IMR-90 (cell line): ENCODE results near the gene GPR15. TPM values are rescaled to one million over a fixed set of nuclear protein-coding genes. Genes with fewer than 3 reads are reported as not detected.

Source experiments
- ATAC-seq: fragments of 200-7000 bp; cut with Tn5 transposase; 2 replicates; pipeline ENCODE4 v1.9.1; 2020; ENCODE audit warnings: low read depth, mild to moderate bottlenecking, moderate library complexity
- BruUV-seq: library from RNA; stranded (reverse); fragments of 400-500 nt; replicated peaks from 2 replicates; lab custom pipeline; 2021; lab: Mats Ljungman, UMichigan
- CTCF ChIA-PET: fragments of 300-600 bp; formaldehyde crosslinking; extraction: SDS; loops from one replicate; lab custom pipeline; 2021; ENCODE audit warnings: antibody characterized with exemption; lab: Yijun Ruan, JAX
- POLR2A ChIA-PET: fragments of 300-600 bp; sonication (Branson Sonifier 250); formaldehyde crosslinking; loops from one replicate; lab custom pipeline; 2022; ENCODE audit warnings: antibody characterized with exemption; ENCODE audit not compliant: unreplicated experiment; lab: Charles Lee
- DNase-seq: peaks from one replicate; pipeline ENCODE4 v3.0.0; 2013
- H2AFZ ChIP-seq: replicated peaks from 2 replicates; pipeline ENCODE3; 2013; ENCODE audit warnings: low read length, mild to moderate bottlenecking; ENCODE audit not compliant: poor library complexity
- H2AK5ac ChIP-seq: 2 replicates; pipeline ENCODE4 v1.6.1; 2013; ENCODE audit warnings: low read depth, low read length, inconsistent platforms
- H2AK9ac ChIP-seq: replicated peaks from 2 replicates; pipeline ENCODE3; 2013; ENCODE audit warnings: mild to moderate bottlenecking, low read depth, low read length, moderate library complexity; ENCODE audit not compliant: poor library complexity
- H2BK120ac ChIP-seq: 2 replicates; pipeline ENCODE4 v1.6.1; 2013; ENCODE audit warnings: low read depth, low read length, inconsistent platforms
- H2BK15ac ChIP-seq: 3 replicates; pipeline ENCODE4 v1.6.1; 2013; ENCODE audit warnings: low read depth, low read length, inconsistent platforms
- H2BK20ac ChIP-seq: 2 replicates; pipeline ENCODE4 v1.6.1; 2013; ENCODE audit warnings: low read depth, mild to moderate bottlenecking, inconsistent platforms, low read length, moderate library complexity
- H2BK5ac ChIP-seq: 2 replicates; pipeline ENCODE4 v1.6.1; 2013; ENCODE audit warnings: mild to moderate bottlenecking, low read depth, low read length, inconsistent platforms; ENCODE audit not compliant: poor library complexity, severe bottlenecking
- H3K14ac ChIP-seq: replicated peaks from 2 replicates; pipeline ENCODE4 v1.6.1; 2013; ENCODE audit warnings: low read depth, low read length, inconsistent platforms
- H3K18ac ChIP-seq: 2 replicates; pipeline ENCODE4 v1.6.1; 2013; ENCODE audit warnings: low read depth, low read length, control low read depth
- H3K23ac ChIP-seq: 2 replicates; pipeline ENCODE4 v1.6.1; 2013; ENCODE audit warnings: low read depth, low read length, inconsistent platforms
- H3K27ac ChIP-seq: 2 replicates; pipeline ENCODE4 v1.5.1; 2013; ENCODE audit warnings: mild to moderate bottlenecking, control low read depth, low read length; ENCODE audit not compliant: insufficient read depth
- H3K27me3 ChIP-seq: 2 replicates; pipeline ENCODE4 v1.6.1; 2013; ENCODE audit warnings: low read length; ENCODE audit not compliant: control insufficient read depth, insufficient read depth
- H3K36me3 ChIP-seq: 2 replicates; pipeline ENCODE4 v1.6.1; 2013; ENCODE audit warnings: low read length, mixed read lengths; ENCODE audit not compliant: control insufficient read depth, insufficient read depth
- H3K4ac ChIP-seq: 2 replicates; pipeline ENCODE4 v1.6.1; 2013; ENCODE audit warnings: low read depth, low read length, inconsistent platforms
- H3K4me1 ChIP-seq: 2 replicates; pipeline ENCODE4 v1.6.1; 2013; ENCODE audit warnings: low read length, mixed read lengths; ENCODE audit not compliant: control insufficient read depth, insufficient read depth
- H3K4me2 ChIP-seq: 2 replicates; pipeline ENCODE4 v1.6.1; 2013; ENCODE audit warnings: low read depth, mild to moderate bottlenecking, control low read depth, low read length, moderate library complexity
- H3K4me3 ChIP-seq: 2 replicates; pipeline ENCODE4 v1.5.1; 2013; ENCODE audit warnings: low read depth, mild to moderate bottlenecking, control low read depth, low read length, moderate library complexity; ENCODE audit not compliant: insufficient read depth
- H3K56ac ChIP-seq: 2 replicates; pipeline ENCODE4 v1.6.1; 2013; ENCODE audit warnings: low read length, inconsistent platforms; ENCODE audit not compliant: insufficient read depth; ENCODE audit errors: extremely low read depth
- H3K79me1 ChIP-seq, 2 experiments: 2 replicates each; pipeline ENCODE4 v1.6.1; 2013; ENCODE audit warnings: low read length in 2 of 2, inconsistent platforms in 1 of 2, low read depth in 1 of 2
- H3K9ac ChIP-seq: 2 replicates; pipeline ENCODE4 v1.6.1; 2013; ENCODE audit warnings: low read depth, low read length, control low read depth
- H3K9me1 ChIP-seq: 2 replicates; pipeline ENCODE4 v1.6.1; 2013; ENCODE audit warnings: low read length, inconsistent platforms; ENCODE audit not compliant: insufficient read depth
- H3K9me3 ChIP-seq: 2 replicates; pipeline ENCODE4 v1.6.1; 2013; ENCODE audit warnings: low read length; ENCODE audit not compliant: control insufficient read depth, insufficient read depth
- H4K20me1 ChIP-seq: 2 replicates; pipeline ENCODE4 v1.6.1; 2013; ENCODE audit warnings: low read length, inconsistent platforms; ENCODE audit not compliant: insufficient read depth
- H4K5ac ChIP-seq: 2 replicates; pipeline ENCODE4 v1.6.1; 2013; ENCODE audit warnings: mild to moderate bottlenecking, low read depth, low read length, control low read depth
- H4K8ac ChIP-seq, 2 experiments: 2 replicates each; pipeline ENCODE4 v1.6.1; 2013; ENCODE audit warnings: low read depth in 2 of 2, low read length in 2 of 2, control low read depth in 1 of 2, inconsistent platforms in 1 of 2
- H4K91ac ChIP-seq: 2 replicates; pipeline ENCODE4 v1.6.1; 2013; ENCODE audit warnings: low read depth, low read length, inconsistent platforms; ENCODE audit not compliant: insufficient read depth
- BHLHE40 ChIP-seq: fragments of 150-350 bp; IDR thresholded peaks from 2 replicates; pipeline ENCODE4 v1.6.1; 2016; ENCODE audit warnings: mild to moderate bottlenecking, low read depth, low read length
- CEBPB ChIP-seq: IDR thresholded peaks from 2 replicates; pipeline ENCODE4 v1.6.1; 2012; ENCODE audit warnings: low read depth, low read length, improper control_type of control experiment
- CHD1 ChIP-seq: IDR thresholded peaks from 2 replicates; pipeline ENCODE4 v1.6.1; 2012; ENCODE audit warnings: low read depth, low read length, improper control_type of control experiment
- FOS ChIP-seq: fragments of 150-350 bp; IDR thresholded peaks from 2 replicates; pipeline ENCODE4 v1.6.1; 2016; ENCODE audit warnings: low read depth, low read length
- MAFK ChIP-seq: IDR thresholded peaks from 2 replicates; pipeline ENCODE4 v1.6.1; 2012; ENCODE audit warnings: low read depth, low read length, improper control_type of control experiment
- MAZ ChIP-seq: IDR thresholded peaks from 2 replicates; pipeline ENCODE4 v1.6.1; 2012; ENCODE audit warnings: low read depth, mild to moderate bottlenecking, low read length, improper control_type of control experiment, moderate library complexity, borderline replicate concordance
- MXI1 ChIP-seq: IDR thresholded peaks from 2 replicates; pipeline ENCODE4 v1.6.1; 2012; ENCODE audit warnings: low read depth, mild to moderate bottlenecking, low read length, moderate library complexity, borderline replicate concordance
- NFE2L2 ChIP-seq: fragments of 150-350 bp; IDR thresholded peaks from 2 replicates; pipeline ENCODE4 v1.6.1; 2016; ENCODE audit warnings: low read depth, mild to moderate bottlenecking, low read length
- POLR2A ChIP-seq: IDR thresholded peaks from 2 replicates; pipeline ENCODE4 v1.6.1; 2012; ENCODE audit warnings: mild to moderate bottlenecking, low read depth, low read length
- RAD21 ChIP-seq: IDR thresholded peaks from 2 replicates; pipeline ENCODE4 v1.6.1; 2012; ENCODE audit warnings: low read length, improper control_type of control experiment
- RCOR1 ChIP-seq: IDR thresholded peaks from 2 replicates; pipeline ENCODE4 v1.6.1; 2012; ENCODE audit warnings: mild to moderate bottlenecking, low read length, improper control_type of control experiment; ENCODE audit not compliant: insufficient replicate concordance
- RFX5 ChIP-seq: IDR thresholded peaks from 2 replicates; pipeline ENCODE4 v1.8.0; 2012; ENCODE audit warnings: low read depth, mild to moderate bottlenecking, low read length, moderate library complexity
- SMC3 ChIP-seq: fragments of 150-350 bp; IDR thresholded peaks from 2 replicates; pipeline ENCODE4 v1.6.1; 2016; ENCODE audit warnings: low read depth, mild to moderate bottlenecking, antibody characterized with exemption, low read length, moderate library complexity
- WGBS, 2 experiments: methylation state at CpG; one replicate each; pipeline versions ENCODE4 v1.1.5 to v1.1.7; 2013; ENCODE audit warnings: missing lambda C conversion rate in 2 of 2; ENCODE audit not compliant: insufficient read length in 1 of 2; ENCODE audit errors: extremely low coverage in 2 of 2; 5-methylcytosine and 5-hydroxymethylcytosine counted together
- dilution Hi-C: fragments of 300-500 bp; cut with HindIII; formaldehyde crosslinking; loops from one replicate; pipeline ENCODE4 v1.14.3; 2018; ENCODE audit warnings: low sequenced_read_pairs; ENCODE audit not compliant: unreplicated experiment
- in situ Hi-C: fragments of 300-500 bp; cut with MboI; formaldehyde crosslinking; loops from 3 replicates; pipeline ENCODE4 v1.14.3; 2019; ENCODE audit warnings: low sequenced_read_pairs, inconsistent platforms, mixed read lengths
- intact Hi-C: fragments of 100-400 bp; cut with micrococcal nuclease; formaldehyde crosslinking; loops from 2 replicates; pipeline ENCODE4 v1.10.0; 2022
- polyA plus RNA-seq, 3 experiments: library from polyadenylated mRNA; depleted of rRNA; stranded (reverse); fragments of >200 nt; gene quantifications; 2 replicates each; pipeline ENCODE4 v1.2.3, GENCODE V29; 2012; ENCODE audit warnings: low replicate concordance in 1 of 3
- total RNA-seq: library from RNA; depleted of rRNA; stranded (reverse); fragments of >200 nt; gene quantifications from 2 replicates; pipeline ENCODE4 v1.2.3, GENCODE V29; 2012
- TF ChIP-seq, protein P1 (sequence below): fragments of 150-350 bp; IDR thresholded peaks from 2 replicates; pipeline ENCODE4 v1.6.1; 2016; ENCODE audit warnings: low read depth, mild to moderate bottlenecking, low read length, moderate library complexity, borderline replicate concordance
- TF ChIP-seq, protein P2 (sequence below): conservative IDR thresholded peaks from 2 replicates; pipeline ENCODE4 v1.5.1; 2012; ENCODE audit warnings: mild to moderate bottlenecking, low read depth, low read length, improper control_type of control experiment
- TF ChIP-seq, protein P3 (sequence below): fragments of 150-350 bp; IDR thresholded peaks from 2 replicates; pipeline ENCODE4 v1.6.1; 2017; ENCODE audit warnings: mild to moderate bottlenecking, antibody characterized with exemption, low read length, low read depth

GPR15 gene
- total and polyA plus RNA-seq, 2 of the 4 experiments (the other 2 are of a cell fraction), result not detected

DNA sequence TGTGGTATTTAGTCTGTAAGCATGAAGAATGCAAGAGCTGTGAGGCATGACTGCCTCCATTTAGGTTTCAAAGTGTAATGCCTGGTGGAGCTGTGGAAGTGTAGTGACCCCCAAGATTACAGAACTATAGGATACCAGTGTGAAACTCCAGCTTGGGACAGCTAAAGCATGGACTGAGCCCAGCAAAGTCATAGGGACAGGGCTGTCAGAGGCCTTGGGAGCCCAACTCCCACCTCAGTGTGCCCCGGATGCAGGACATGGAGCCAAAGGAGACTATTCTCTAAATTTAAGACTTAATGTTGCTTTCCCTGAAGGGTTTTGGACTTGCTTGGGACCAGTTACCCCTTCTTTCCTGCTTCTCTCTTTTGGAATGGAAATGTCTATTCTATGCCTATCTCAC lies 10.8 kb downstream of the GPR15 start:
- Histone ChIP-seq H2BK15ac (no peak overlapping the region), H3K4me1 (no peaks in the 10 kb centered on the region), H4K5ac (no peak overlapping the region), H3K4me2 (no peak overlapping the region), H2BK120ac (no peak overlapping the region), H3K4me3 (no peak overlapping the region), H3K79me1 (no peaks in the 10 kb centered on the region), H3K9me1 (no peaks in the 10 kb centered on the region), H3K36me3 (no peaks in the 10 kb centered on the region), H2BK20ac (no peak overlapping the region), H3K9ac (no peak overlapping the region), H3K56ac (no peak overlapping the region), H2BK5ac (no peak overlapping the region), H3K23ac (no peak overlapping the region), H3K9me3 (no peaks in the 10 kb centered on the region), H3K18ac (no peak overlapping the region), H2AK9ac (no peak overlapping the region), H2AK5ac (no peak overlapping the region), H2AFZ (no peak overlapping the region), H4K20me1 (no peaks in the 10 kb centered on the region), H3K27ac (no peak overlapping the region), H4K8ac (no peak overlapping the region), H3K14ac (no peak overlapping the region), H3K4ac (no peak overlapping the region), H3K27me3 (peaks cover 4% of the 10 kb centered on the region; the same call in 1 of the 2 replicates), H4K91ac (no peak overlapping the region)
- DNase-seq, result no peak
- dilution Hi-C loops, result no loop called here
- no peak for ATAC-seq
- no peak for TF ChIP-seq MAZ
- no peak for TF ChIP-seq RFX5
- no peak for TF ChIP-seq MXI1
- no peak for TF ChIP-seq POLR2A
- no peak for TF ChIP-seq CEBPB
- no peak for TF ChIP-seq CHD1
- TF ChIP-seq, protein P1, sequence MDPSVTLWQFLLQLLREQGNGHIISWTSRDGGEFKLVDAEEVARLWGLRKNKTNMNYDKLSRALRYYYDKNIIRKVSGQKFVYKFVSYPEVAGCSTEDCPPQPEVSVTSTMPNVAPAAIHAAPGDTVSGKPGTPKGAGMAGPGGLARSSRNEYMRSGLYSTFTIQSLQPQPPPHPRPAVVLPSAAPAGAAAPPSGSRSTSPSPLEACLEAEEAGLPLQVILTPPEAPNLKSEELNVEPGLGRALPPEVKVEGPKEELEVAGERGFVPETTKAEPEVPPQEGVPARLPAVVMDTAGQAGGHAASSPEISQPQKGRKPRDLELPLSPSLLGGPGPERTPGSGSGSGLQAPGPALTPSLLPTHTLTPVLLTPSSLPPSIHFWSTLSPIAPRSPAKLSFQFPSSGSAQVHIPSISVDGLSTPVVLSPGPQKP, result no peak
- no peak for TF ChIP-seq NFE2L2
- TF ChIP-seq MAFK, result no peak
- no peak for TF ChIP-seq RCOR1
- TF ChIP-seq FOS, result no peak
- no peak for TF ChIP-seq SMC3
- TF ChIP-seq, protein P2, sequence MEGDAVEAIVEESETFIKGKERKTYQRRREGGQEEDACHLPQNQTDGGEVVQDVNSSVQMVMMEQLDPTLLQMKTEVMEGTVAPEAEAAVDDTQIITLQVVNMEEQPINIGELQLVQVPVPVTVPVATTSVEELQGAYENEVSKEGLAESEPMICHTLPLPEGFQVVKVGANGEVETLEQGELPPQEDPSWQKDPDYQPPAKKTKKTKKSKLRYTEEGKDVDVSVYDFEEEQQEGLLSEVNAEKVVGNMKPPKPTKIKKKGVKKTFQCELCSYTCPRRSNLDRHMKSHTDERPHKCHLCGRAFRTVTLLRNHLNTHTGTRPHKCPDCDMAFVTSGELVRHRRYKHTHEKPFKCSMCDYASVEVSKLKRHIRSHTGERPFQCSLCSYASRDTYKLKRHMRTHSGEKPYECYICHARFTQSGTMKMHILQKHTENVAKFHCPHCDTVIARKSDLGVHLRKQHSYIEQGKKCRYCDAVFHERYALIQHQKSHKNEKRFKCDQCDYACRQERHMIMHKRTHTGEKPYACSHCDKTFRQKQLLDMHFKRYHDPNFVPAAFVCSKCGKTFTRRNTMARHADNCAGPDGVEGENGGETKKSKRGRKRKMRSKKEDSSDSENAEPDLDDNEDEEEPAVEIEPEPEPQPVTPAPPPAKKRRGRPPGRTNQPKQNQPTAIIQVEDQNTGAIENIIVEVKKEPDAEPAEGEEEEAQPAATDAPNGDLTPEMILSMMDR, result no peak
- no peak for TF ChIP-seq RAD21
- TF ChIP-seq, protein P3, sequence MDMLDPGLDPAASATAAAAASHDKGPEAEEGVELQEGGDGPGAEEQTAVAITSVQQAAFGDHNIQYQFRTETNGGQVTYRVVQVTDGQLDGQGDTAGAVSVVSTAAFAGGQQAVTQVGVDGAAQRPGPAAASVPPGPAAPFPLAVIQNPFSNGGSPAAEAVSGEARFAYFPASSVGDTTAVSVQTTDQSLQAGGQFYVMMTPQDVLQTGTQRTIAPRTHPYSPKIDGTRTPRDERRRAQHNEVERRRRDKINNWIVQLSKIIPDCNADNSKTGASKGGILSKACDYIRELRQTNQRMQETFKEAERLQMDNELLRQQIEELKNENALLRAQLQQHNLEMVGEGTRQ, result no peak
- TF ChIP-seq BHLHE40, result no peak
- BruUV-seq, result no TSS peak
- ChIA-PET POLR2A (no interaction called here), CTCF (no interaction called here)
- in situ Hi-C loops, result no loop called here
- WGBS, 2 experiments, result 100% methylated on average over 1 of the region's 1 CpG; no CpG with 5 or more reads in 1 of the 2 experiments
- intact Hi-C loops, result no loop called here
